GM19043 (cell line): ENCODE data around the gene LTC4S.

Source experiments
- ATAC-seq: cut with Tn5 transposase; IDR thresholded peaks from one replicate; pipeline ENCODE4 v1.9.1; 2021; ENCODE audit warnings: low read depth; ENCODE audit not compliant: unreplicated experiment

LTC4S gene

DNA sequence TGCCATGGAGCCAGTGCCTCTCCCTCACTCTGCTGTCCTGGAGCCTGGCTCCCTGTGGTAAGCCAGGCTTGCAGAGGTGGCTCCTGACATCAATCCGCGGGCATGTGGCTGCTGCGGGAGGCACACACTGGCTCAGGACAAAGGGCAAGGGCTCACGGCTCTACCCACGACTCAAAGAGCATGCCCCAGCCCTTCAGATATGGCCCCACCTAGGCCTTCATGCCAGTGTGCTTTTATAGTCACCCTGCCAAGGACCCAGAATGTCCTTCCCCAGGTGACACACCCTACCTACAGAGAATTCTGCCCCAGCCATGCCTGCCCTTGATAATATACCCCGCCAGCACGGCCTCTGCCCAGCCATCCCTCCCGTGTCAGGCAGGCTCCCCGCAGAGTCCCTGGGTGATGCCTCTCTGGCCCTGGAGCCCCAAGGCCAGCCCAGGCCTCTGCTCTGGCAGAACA is 11.3 kb downstream of the LTC4S start:
- no peak for ATAC-seq

- peak; percentile 26 for ATAC-seq
Measured at GRCh38 chr5:179805529-179806249, 11.9 kb downstream of the LTC4S start.

GRCh38 chr5:179806250-179807048 is 12.7 kb downstream of the LTC4S start, which contains the start of gene MGAT4B:
MGAT4B (minus strand) TSS chr5:179806866; CDS start chr5:179806583, 283 bp downstream.
- ATAC-seq: peak; percentile 51

GRCh38 chr5:179812135-179812825 is 18.5 kb downstream of the LTC4S start:
- no peak for ATAC-seq

DNA sequence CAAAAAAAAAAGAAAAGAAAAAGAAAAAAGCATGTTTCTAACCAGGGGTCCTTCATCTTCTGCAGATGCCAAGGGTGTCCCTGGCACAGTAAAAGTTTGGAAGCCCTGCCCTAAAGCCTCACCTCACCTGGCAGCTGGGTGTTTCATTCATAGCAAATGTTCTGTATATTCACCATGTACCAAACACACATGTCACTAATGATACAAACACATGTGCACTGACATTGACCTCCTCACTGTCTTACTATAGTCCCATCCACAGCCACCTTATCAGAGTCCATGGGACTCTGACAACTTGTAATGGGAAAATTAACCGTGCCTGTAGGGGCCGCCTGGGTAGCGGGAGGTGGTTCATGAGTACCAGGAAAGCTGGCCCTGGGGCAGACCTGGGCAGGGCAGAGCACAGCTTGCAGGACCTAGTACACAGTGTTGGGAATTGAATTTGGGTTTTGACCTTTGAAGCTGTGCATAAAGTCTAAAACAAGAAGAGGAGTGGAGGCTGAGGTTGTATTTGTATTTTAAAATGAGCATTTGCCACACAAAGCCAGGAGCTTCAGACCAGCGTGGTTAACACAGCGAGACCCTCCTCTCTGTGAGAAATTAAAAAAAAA is 19.3 kb downstream of the LTC4S start:
- no peak for ATAC-seq

DNA sequence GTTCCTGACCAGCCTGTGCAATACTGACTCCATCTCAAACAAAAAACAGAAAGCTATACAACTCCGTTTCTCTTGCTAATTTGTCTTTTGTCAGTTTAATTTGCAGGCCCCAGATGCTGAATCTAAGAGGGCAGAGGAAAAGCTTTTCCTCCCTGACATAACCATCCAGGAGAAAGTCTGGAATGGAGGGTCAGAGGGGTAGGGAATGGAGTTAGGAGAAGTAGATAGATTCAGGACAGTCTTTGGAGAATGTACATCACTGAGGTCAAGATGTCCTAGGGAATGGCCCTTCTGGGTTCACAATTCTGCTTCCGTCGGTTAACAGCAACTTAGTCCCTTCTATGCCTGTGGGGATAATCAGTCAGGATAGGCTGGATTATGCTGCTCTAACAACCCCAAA is 20.3 kb downstream of the LTC4S start:
- no peak for ATAC-seq

DNA sequence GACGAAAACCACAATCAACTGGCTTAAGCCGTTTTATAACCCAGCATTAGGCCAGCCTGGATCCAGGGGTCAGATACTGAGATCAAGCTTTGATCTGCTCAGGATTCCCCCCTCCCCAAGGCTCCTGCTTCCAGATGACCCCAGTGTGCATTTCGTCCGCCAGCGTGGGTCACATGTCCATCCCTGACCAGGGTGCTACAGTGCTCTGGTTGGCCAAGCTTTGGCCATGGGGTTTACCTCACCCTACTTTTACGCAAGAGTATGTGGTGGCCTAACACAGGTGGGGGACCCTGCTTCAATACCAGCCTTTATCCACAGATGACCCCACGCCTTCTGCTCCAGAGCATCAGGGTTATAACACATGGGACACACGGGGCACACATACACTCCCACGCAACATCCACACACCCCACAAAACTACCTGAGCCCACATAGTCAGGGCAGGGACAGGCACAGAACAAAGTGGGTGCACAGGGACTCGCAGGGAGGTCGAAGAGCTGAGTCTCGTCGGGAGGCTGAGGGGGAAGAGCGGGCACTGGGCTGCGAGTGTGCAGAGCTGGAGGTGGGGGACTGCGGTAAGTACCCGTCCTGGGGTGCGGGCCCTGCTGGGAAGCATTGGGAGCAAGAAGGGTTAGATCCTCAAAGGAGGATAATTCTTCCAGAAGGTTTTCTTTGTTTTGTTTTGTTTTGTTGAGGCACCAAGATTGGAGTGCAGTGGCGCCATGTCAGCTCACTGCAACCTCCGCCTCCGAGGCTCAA is 21.9 kb downstream of the LTC4S start:
- no peak for ATAC-seq

- no peak for ATAC-seq
Measured at GRCh38 chr5:179816401-179816795, 22.6 kb downstream of the LTC4S start.

DNA sequence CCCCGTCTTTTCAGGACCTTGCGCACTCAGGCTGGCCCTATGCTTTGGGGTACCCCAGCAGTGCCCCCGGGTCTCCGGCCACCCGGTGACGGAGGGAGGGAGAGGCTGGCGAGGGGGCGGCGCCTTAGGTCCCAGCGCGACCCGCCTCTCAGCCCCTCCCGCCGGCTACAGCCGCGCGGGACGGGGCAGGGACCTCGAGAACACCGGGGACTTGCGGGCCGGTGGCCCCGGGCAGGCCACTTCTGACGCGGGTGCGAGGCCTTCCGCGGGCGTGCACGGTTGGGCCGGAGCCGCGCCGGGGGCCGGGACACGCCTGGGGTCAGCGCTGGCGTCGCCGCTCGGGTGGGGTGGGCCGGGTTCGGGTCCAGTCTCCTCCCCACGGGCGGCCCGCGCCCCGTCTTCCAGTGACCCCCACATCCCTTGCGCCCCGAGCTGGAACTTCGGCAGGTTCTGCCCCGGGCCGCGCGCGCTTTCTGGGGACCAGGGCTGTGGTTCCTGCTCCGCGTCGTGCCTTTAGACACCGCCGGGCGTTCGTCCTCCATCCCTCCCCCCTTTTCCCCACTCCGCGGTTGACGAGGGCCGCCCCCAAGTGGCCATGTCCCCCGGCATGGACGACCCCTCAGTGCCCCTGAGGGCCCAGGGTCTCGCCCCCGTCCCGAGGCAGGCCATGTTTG is 23.1 kb downstream of the LTC4S start:
- ATAC-seq: no peak

DNA sequence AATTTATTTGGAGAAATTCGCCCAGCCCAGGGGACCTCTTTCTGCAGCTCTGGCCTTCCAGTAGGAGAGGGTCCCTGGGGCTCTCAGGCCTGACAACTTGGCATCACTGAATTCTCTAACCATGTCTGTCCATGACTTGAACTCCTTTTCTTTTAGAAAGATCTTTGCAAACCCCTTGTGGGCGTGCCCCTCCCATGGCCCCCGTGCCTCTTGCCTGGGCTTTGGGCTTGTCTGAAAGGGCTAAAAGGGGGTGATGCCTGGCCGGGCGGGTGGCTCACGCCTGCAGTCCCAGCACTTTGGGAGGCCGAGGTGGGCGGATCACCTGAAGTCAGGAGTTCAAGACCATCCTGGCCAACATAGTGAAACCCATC is 23.7 kb downstream of the LTC4S start:
- ATAC-seq: no peak

GRCh38 chr5:179817890-179818745 is 24.3 kb downstream of the LTC4S start:
- no peak for ATAC-seq

DNA sequence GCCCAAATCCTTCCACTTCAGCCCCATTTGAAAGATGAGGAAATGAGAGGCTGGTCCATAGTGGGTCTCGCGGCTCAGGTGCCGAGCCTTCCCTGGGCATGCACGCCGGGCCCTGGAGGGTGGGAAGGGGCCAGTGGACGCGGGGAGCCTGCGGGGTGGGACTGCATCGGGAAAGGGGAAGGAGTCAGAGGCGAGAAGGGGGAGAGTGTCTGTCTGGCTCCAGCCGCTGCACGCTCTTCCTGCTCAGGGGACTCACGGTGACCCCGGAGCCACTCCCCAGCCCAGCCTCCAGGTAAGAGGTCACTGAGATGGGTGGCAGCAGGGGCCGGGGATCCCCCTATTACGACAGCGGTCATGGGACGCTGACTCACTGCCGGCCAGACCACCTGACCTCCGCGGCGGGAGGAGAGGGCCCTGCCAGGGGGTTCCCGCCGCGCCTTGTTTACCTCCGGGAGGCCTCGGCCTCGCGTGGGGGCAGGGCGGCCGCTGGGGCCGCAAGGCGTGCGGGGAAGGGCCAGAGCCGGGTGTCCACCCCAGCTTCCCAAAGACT is 25.0 kb downstream of the LTC4S start:
- peak; percentile 63 for ATAC-seq

GRCh38 chr5:179819296-179820126 is 25.7 kb downstream of the LTC4S start:
- no peak for ATAC-seq

GRCh38 chr5:179820127-179820482 is 26.3 kb downstream of the LTC4S start:
- ATAC-seq: no peak

GRCh38 chr5:179820483-179821297 is 26.9 kb downstream of the LTC4S start, which contains the start of gene SQSTM1:
SQSTM1 (plus strand) TSS chr5:179820905; CDS start chr5:179820937, 32 bp downstream.
- ATAC-seq: peak; percentile 36

DNA sequence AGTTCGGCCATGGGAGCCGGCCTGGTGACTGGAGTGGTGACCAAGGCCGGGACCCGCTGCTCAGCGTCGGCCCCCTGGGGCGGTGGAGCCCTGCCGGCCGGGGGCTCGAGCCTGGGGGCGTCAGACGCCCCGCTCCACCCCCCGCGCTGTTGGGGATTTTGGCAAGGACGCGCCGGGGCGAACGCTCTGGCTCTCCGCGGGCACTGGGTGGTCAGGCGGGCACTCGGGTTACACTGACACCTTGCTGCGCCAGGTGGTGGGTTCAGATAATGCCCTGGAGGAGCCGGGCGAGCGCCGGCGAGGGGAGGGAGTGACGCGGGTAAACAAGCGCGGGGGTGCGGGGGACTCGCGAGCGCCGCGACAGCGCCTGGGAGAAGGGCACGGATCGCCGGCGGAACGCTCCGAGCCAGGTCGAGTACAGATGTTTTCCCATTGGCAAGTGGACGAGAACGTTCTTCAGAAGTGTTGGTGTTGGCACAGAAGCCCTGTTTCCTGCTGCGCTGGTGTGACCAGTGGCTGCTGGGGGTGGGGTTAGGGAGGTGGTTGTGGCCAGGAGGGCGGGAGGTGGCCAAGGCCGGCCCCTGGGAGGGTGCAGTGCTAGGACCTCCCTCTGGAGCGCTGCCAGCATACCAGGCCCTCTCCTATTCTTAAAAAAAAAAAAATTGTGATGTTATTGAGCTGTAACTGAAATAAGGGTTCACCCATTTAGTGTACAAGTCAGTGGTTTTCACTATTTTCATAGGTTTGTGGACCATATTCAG is 27.7 kb downstream of the LTC4S start:
- peak; percentile 42 for ATAC-seq
